Stomach (tissue), 9 donors: Measurements from ENCODE around the gene CCDC192. TPM values are rescaled to one million over a fixed set of nuclear protein-coding genes. Genes with fewer than 3 reads are reported as not detected.
A peak's percentile ranks its signal among the peaks of the same experiment; 100 is the strongest.

Experiments used
- DNase-seq, 2 donors: peaks; one replicate each; pipeline versions ENCODE4 v3.0.0 to v3.0.0-alpha.2; 2013 to 2019
- H3K27ac ChIP-seq, 5 donors: fragments of 200-600 bp in 4 of 5; sonication (generic) in 4 of 5; one replicate each; pipeline ENCODE4 v1.5.1; 2013 to 2019; ENCODE audit warnings: mild to moderate bottlenecking in 1 of 5, moderate library complexity in 1 of 5
- H3K27me3 ChIP-seq, 3 donors: fragments of 200-600 bp; sonication (generic); one replicate each; pipeline ENCODE4 v1.5.1; 2017 to 2019; ENCODE audit warnings: mixed run types in 1 of 3
- H3K36me3 ChIP-seq, 4 donors: fragments of 200-600 bp; sonication (generic); 1 replicate in 3 of 4; 2 replicates in 1 of 4; pipeline ENCODE4 v1.5.1; 2016 to 2019
- H3K4me1 ChIP-seq, 4 donors: fragments of 200-600 bp; sonication (generic); one replicate each; pipeline ENCODE4 v1.5.1; 2016 to 2019
- H3K4me3 ChIP-seq, 4 donors: fragments of 200-600 bp; sonication (generic) in 3 of 4; one replicate each; pipeline ENCODE4 v1.5.1; 2016 to 2019; ENCODE audit warnings: mild to moderate bottlenecking in 1 of 4
- H3K9me3 ChIP-seq, 4 donors: fragments of 200-600 bp; sonication (generic); one replicate each; pipeline ENCODE4 v1.5.1; 2016 to 2019
- CTCF ChIP-seq, 7 experiments: fragments of 450-650 bp in 4 of 7; fragments of 200-600 bp in 3 of 7; sonication (generic) in 3 of 7; IDR thresholded peaks; one replicate each; pipeline ENCODE4 v1.5.1; 2016 to 2019; ENCODE audit warnings: antibody characterized with exemption in 7 of 7, control low read depth in 2 of 7, mild to moderate bottlenecking in 1 of 7
- EP300 ChIP-seq: sonication (generic); formaldehyde crosslinking; IDR thresholded peaks from one replicate; pipeline ENCODE4 v1.6.1; 2017; ENCODE audit warnings: antibody characterized with exemption
- POLR2A ChIP-seq, 4 donors: fragments of 450-650 bp; IDR thresholded peaks; one replicate each; pipeline ENCODE4 v1.6.1; 2016; ENCODE audit warnings: antibody characterized with exemption in 4 of 4, control low read depth in 2 of 4, mild to moderate bottlenecking in 1 of 4, moderate library complexity in 1 of 4
- POLR2AphosphoS5 ChIP-seq, 3 donors: sonication (generic); formaldehyde crosslinking; IDR thresholded peaks; one replicate each; pipeline ENCODE4 v1.6.1; 2016; ENCODE audit warnings: antibody characterized with exemption in 3 of 3
- WGBS, 5 donors: extraction: QIAGEN DNeasy Blood & Tissue Kit in 3 of 5; methylation state at CpG; one replicate each; pipeline versions ENCODE4 v1.1.5 to v1.1.7; 2013 to 2018; 5-methylcytosine and 5-hydroxymethylcytosine counted together
- intact Hi-C: fragments of 100-400 bp; cut with DNase I; formaldehyde crosslinking; loops from one replicate; pipeline ENCODE4 v1.15.1; 2023; ENCODE audit warnings: low total_unique reads
- polyA plus RNA-seq, 3 donors: library from polyadenylated mRNA; stranded (reverse); fragments of 200-250 nt; gene quantifications; one replicate each; pipeline ENCODE4 v1.2.3, GENCODE V29; 2013
- total RNA-seq, 5 donors: library from RNA; depleted of rRNA; stranded (reverse); fragments of >200 nt; gene quantifications; one replicate each; pipeline versions ENCODE4 v1.1.0 to v1.2.3, GENCODE V29; 2014 to 2016
- donor health status: healthy with polysubstance abuse.
- donor health status: Bipolar disorder and iron deficiency.
- donor health status: healthy.

Gene CCDC192
- total and polyA plus RNA-seq, 8 donors, result 0.10 to 2.2 TPM; not detected in 6

GRCh38 chr5:127978738-127979300, 275.6 kb downstream of the CCDC192 start:
- H3K36me3 ChIP-seq, result no peaks in the 10 kb centered on the region
- H3K4me3 ChIP-seq, result no peak overlapping the region
- peaks cover 3 to 51% (median 27%) of the 10 kb centered on the region in 4 donors for H3K4me1 ChIP-seq
- TF ChIP-seq POLR2AphosphoS5 (IDR thresholded peaks at IDR 0.05) (no peak), EP300 (no peak), POLR2A (IDR thresholded peaks at IDR 0.05) (no peak), CTCF (IDR thresholded peaks at IDR 0.05) (no peak)
- H3K27ac ChIP-seq, result peak overlapping the region; percentile 20 to 73 (median 56)
- WGBS, 5 donors, result 40 to 74% (median 58%) methylated on average over 5 of the region's 5 CpGs
- no peaks in the 10 kb centered on the region for H3K27me3 ChIP-seq
- no peak for DNase-seq
- intact Hi-C loops, result no loop called here
- H3K9me3 ChIP-seq, result no peaks in the 10 kb centered on the region

GRCh38 chr5:127979475-127979874, 276.3 kb downstream of the CCDC192 start:
- Histone ChIP-seq H3K4me1 (peaks cover 3 to 51% (median 27%) of the 10 kb centered on the region in 4 donors), H3K27me3 (no peaks in the 10 kb centered on the region), H3K9me3 (no peaks in the 10 kb centered on the region), H3K27ac (peak overlapping the region; percentile 42 to 79 (median 61)), H3K36me3 (no peaks in the 10 kb centered on the region), H3K4me3 (no peak overlapping the region)
- TF ChIP-seq CTCF (IDR thresholded peaks at IDR 0.05) (no peak), EP300 (no peak), POLR2AphosphoS5 (IDR thresholded peaks at IDR 0.05) (no peak), POLR2A (IDR thresholded peaks at IDR 0.05) (no peak)
- DNase-seq, result no peak
- intact Hi-C loops, result no loop called here

GRCh38 chr5:127980843-127981242, 277.7 kb downstream of the CCDC192 start:
- TF ChIP-seq POLR2AphosphoS5 (IDR thresholded peaks at IDR 0.05), result no peak
- TF ChIP-seq EP300, result no peak
- TF ChIP-seq CTCF (IDR thresholded peaks at IDR 0.05), result no peak
- no peak for TF ChIP-seq POLR2A (IDR thresholded peaks at IDR 0.05)
- Histone ChIP-seq H3K4me3 (no peak overlapping the region), H3K27ac (peak overlapping the region; percentile 42 to 86 (median 61)), H3K36me3 (no peaks in the 10 kb centered on the region), H3K9me3 (no peaks in the 10 kb centered on the region), H3K4me1 (peaks cover 3 to 51% (median 27%) of the 10 kb centered on the region in 4 donors), H3K27me3 (no peaks in the 10 kb centered on the region)
- no peak for DNase-seq
- intact Hi-C loops, result no loop called here

- 70 to 81% (median 76%) methylated on average over 4 of the region's 4 CpGs for WGBS, 5 donors
Observed at GRCh38 chr5:127981498-127981897, 278.3 kb downstream of the CCDC192 start.

GRCh38 chr5:127985811-127986325, 282.7 kb downstream of the CCDC192 start:
- intact Hi-C loops, result no loop called here
- Histone ChIP-seq H3K4me1 (peaks cover 8 to 33% (median 16%) of the 10 kb centered on the region in 4 donors), H3K9me3 (no peaks in the 10 kb centered on the region), H3K27ac (no peak overlapping the region), H3K27me3 (no peaks in the 10 kb centered on the region), H3K4me3 (no peak overlapping the region), H3K36me3 (no peaks in the 10 kb centered on the region)
- TF ChIP-seq EP300, result no peak
- TF ChIP-seq CTCF (IDR thresholded peaks at IDR 0.05), result no peak
- no peak for TF ChIP-seq POLR2AphosphoS5 (IDR thresholded peaks at IDR 0.05)
- no peak for TF ChIP-seq POLR2A (IDR thresholded peaks at IDR 0.05)
- 96 to 97% (median 97%) methylated on average over 7 of the region's 7 CpGs for WGBS, 5 donors
- no peak for DNase-seq

More at GRCh38 chr5:127981498-127981897, 278.3 kb downstream of the CCDC192 start:
- no peak for TF ChIP-seq EP300
- intact Hi-C loops, result no loop called here
- no peak overlapping the region for H3K4me3 ChIP-seq
- no peaks in the 10 kb centered on the region for H3K27me3 ChIP-seq
- H3K4me1 ChIP-seq, result peaks cover 3 to 51% (median 27%) of the 10 kb centered on the region in 4 donors
- peak overlapping the region in 4 of 5 donors; percentile 19 to 61 (median 49) for H3K27ac ChIP-seq
- H3K9me3 ChIP-seq, result no peaks in the 10 kb centered on the region
- DNase-seq, result no peak
- H3K36me3 ChIP-seq, result no peaks in the 10 kb centered on the region
